ENCODE results near the gene PADI4. TPM values are rescaled to one million over a fixed set of nuclear protein-coding genes. Genes with fewer than 3 reads are reported as not detected.

The PADI4 gene
- total and polyA plus RNA-seq, 2 experiments from 2014 or later, result 0.45 to 0.52 TPM

DNA sequence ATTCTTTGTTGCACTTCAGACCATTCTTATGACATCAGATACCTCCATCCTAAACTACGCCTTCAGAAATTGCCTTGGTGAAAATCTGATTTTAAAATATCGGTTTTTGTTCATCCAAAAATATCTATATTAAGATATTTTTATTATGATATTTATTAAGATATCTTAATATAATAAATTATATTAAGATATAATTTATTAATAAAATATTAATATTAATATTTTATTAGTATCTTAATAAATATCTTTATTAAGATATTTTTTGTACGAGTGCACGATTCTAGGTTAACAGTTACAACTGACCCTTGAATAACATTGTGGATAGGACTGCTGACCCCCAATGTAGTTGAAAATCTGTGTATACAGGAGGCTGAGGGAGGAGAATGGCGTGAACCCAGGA is 20.9 kb downstream of the PADI4 start:
- Mint-ChIP-seq H3K27me3 (ENCODE audit: insufficient read depth, low read depth, poor library complexity) (peaks cover 4% of the 10 kb centered on the region), H3K36me3 (ENCODE audit: low read depth) (no peaks in the 10 kb centered on the region), H3K4me3 (no peak overlapping the region), H3K9me3 (peaks cover 9% of the 10 kb centered on the region; the same call in 2 of the 3 replicates), H3K4me1 (no peaks in the 10 kb centered on the region), H3K27ac (no peak overlapping the region)
- H3K4me1 ChIP-seq (ENCODE audit: insufficient read depth), result no peaks in the 10 kb centered on the region
- TF ChIP-seq POLR2AphosphoS5 (IDR thresholded peaks at IDR 0.05; ENCODE audit: low read depth) (no peak), CREB1 (CRISPR knock-in tag; IDR thresholded peaks at IDR 0.05; ENCODE audit: low read depth) (no peak), NANOG (IDR thresholded peaks at IDR 0.05; ENCODE audit: borderline replicate concordance) (no peak), ZNF331 (CRISPR knock-in tag; IDR thresholded peaks at IDR 0.05; ENCODE audit: low read depth) (no peak), STAT1 (IDR thresholded peaks at IDR 0.05; ENCODE audit: unreplicated experiment) (no peak), ZNF114 (CRISPR knock-in tag; IDR thresholded peaks at IDR 0.05) (no peak), EZH2 (IDR thresholded peaks at IDR 0.05; ENCODE audit: low read depth, unreplicated experiment) (no peak), EZH2phosphoT487 (IDR thresholded peaks at IDR 0.05; ENCODE audit: unreplicated experiment) (no peak), JUNB (IDR thresholded peaks at IDR 0.05; ENCODE audit: unreplicated experiment) (no peak)
- TF ChIP-seq, protein P1, sequence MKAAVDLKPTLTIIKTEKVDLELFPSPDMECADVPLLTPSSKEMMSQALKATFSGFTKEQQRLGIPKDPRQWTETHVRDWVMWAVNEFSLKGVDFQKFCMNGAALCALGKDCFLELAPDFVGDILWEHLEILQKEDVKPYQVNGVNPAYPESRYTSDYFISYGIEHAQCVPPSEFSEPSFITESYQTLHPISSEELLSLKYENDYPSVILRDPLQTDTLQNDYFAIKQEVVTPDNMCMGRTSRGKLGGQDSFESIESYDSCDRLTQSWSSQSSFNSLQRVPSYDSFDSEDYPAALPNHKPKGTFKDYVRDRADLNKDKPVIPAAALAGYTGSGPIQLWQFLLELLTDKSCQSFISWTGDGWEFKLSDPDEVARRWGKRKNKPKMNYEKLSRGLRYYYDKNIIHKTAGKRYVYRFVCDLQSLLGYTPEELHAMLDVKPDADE (IDR thresholded peaks at IDR 0.05), result no peak
- TF ChIP-seq, protein P2, sequence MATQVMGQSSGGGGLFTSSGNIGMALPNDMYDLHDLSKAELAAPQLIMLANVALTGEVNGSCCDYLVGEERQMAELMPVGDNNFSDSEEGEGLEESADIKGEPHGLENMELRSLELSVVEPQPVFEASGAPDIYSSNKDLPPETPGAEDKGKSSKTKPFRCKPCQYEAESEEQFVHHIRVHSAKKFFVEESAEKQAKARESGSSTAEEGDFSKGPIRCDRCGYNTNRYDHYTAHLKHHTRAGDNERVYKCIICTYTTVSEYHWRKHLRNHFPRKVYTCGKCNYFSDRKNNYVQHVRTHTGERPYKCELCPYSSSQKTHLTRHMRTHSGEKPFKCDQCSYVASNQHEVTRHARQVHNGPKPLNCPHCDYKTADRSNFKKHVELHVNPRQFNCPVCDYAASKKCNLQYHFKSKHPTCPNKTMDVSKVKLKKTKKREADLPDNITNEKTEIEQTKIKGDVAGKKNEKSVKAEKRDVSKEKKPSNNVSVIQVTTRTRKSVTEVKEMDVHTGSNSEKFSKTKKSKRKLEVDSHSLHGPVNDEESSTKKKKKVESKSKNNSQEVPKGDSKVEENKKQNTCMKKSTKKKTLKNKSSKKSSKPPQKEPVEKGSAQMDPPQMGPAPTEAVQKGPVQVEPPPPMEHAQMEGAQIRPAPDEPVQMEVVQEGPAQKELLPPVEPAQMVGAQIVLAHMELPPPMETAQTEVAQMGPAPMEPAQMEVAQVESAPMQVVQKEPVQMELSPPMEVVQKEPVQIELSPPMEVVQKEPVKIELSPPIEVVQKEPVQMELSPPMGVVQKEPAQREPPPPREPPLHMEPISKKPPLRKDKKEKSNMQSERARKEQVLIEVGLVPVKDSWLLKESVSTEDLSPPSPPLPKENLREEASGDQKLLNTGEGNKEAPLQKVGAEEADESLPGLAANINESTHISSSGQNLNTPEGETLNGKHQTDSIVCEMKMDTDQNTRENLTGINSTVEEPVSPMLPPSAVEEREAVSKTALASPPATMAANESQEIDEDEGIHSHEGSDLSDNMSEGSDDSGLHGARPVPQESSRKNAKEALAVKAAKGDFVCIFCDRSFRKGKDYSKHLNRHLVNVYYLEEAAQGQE (IDR thresholded peaks at IDR 0.05; ENCODE audit: unreplicated experiment), result no peak
- TF ChIP-seq, protein P3, sequence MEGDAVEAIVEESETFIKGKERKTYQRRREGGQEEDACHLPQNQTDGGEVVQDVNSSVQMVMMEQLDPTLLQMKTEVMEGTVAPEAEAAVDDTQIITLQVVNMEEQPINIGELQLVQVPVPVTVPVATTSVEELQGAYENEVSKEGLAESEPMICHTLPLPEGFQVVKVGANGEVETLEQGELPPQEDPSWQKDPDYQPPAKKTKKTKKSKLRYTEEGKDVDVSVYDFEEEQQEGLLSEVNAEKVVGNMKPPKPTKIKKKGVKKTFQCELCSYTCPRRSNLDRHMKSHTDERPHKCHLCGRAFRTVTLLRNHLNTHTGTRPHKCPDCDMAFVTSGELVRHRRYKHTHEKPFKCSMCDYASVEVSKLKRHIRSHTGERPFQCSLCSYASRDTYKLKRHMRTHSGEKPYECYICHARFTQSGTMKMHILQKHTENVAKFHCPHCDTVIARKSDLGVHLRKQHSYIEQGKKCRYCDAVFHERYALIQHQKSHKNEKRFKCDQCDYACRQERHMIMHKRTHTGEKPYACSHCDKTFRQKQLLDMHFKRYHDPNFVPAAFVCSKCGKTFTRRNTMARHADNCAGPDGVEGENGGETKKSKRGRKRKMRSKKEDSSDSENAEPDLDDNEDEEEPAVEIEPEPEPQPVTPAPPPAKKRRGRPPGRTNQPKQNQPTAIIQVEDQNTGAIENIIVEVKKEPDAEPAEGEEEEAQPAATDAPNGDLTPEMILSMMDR (conservative IDR thresholded peaks at IDR 0.05; ENCODE audit: low read depth in 2 of 2), result no peak
- TF ChIP-seq, protein P4, sequence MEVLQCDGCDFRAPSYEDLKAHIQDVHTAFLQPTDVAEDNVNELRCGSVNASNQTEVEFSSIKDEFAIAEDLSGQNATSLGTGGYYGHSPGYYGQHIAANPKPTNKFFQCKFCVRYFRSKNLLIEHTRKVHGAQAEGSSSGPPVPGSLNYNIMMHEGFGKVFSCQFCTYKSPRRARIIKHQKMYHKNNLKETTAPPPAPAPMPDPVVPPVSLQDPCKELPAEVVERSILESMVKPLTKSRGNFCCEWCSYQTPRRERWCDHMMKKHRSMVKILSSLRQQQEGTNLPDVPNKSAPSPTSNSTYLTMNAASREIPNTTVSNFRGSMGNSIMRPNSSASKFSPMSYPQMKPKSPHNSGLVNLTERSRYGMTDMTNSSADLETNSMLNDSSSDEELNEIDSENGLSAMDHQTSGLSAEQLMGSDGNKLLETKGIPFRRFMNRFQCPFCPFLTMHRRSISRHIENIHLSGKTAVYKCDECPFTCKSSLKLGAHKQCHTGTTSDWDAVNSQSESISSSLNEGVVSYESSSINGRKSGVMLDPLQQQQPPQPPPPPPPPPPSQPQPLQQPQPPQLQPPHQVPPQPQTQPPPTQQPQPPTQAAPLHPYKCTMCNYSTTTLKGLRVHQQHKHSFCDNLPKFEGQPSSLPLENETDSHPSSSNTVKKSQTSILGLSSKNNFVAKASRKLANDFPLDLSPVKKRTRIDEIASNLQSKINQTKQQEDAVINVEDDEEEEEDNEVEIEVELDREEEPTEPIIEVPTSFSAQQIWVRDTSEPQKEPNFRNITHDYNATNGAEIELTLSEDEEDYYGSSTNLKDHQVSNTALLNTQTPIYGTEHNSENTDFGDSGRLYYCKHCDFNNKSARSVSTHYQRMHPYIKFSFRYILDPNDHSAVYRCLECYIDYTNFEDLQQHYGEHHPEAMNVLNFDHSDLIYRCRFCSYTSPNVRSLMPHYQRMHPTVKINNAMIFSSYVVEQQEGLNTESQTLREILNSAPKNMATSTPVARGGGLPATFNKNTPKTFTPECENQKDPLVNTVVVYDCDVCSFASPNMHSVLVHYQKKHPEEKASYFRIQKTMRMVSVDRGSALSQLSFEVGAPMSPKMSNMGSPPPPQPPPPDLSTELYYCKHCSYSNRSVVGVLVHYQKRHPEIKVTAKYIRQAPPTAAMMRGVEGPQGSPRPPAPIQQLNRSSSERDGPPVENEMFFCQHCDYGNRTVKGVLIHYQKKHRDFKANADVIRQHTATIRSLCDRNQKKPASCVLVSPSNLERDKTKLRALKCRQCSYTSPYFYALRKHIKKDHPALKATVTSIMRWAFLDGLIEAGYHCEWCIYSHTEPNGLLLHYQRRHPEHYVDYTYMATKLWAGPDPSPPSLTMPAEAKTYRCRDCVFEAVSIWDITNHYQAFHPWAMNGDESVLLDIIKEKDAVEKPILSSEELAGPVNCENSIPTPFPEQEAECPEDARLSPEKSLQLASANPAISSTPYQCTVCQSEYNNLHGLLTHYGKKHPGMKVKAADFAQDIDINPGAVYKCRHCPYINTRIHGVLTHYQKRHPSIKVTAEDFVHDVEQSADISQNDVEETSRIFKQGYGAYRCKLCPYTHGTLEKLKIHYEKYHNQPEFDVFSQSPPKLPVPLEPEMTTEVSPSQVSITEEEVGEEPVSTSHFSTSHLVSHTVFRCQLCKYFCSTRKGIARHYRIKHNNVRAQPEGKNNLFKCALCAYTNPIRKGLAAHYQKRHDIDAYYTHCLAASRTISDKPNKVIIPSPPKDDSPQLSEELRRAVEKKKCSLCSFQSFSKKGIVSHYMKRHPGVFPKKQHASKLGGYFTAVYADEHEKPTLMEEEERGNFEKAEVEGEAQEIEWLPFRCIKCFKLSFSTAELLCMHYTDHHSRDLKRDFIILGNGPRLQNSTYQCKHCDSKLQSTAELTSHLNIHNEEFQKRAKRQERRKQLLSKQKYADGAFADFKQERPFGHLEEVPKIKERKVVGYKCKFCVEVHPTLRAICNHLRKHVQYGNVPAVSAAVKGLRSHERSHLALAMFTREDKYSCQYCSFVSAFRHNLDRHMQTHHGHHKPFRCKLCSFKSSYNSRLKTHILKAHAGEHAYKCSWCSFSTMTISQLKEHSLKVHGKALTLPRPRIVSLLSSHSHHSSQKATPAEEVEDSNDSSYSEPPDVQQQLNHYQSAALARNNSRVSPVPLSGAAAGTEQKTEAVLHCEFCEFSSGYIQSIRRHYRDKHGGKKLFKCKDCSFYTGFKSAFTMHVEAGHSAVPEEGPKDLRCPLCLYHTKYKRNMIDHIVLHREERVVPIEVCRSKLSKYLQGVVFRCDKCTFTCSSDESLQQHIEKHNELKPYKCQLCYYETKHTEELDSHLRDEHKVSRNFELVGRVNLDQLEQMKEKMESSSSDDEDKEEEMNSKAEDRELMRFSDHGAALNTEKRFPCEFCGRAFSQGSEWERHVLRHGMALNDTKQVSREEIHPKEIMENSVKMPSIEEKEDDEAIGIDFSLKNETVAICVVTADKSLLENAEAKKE (CRISPR knock-in tag; IDR thresholded peaks at IDR 0.05), result no peak
- no peak for DNase-seq (ENCODE audit: low spot score)
- H3K4me2 ChIP-seq, result no peak overlapping the region
- H3K27ac ChIP-seq (ENCODE audit: low read depth), result no peak overlapping the region
- H3K9me2 ChIP-seq (ENCODE audit: insufficient read depth), result no peaks in the 10 kb centered on the region
- no peaks in the 10 kb centered on the region for H3F3A ChIP-seq (replicated peaks; ENCODE audit: low read depth)
- no peaks in the 10 kb centered on the region for H3K27me3 ChIP-seq (ENCODE audit: insufficient read depth)
- H2AFZ ChIP-seq, result no peak overlapping the region
- H3K36me3 ChIP-seq (ENCODE audit: insufficient read depth), result no peaks in the 10 kb centered on the region
- no peaks in the 10 kb centered on the region for H3K79me2 ChIP-seq (replicated peaks; ENCODE audit: insufficient read depth)
- H4K20me1 ChIP-seq (replicated peaks; ENCODE audit: insufficient read depth), result no peaks in the 10 kb centered on the region
- ATAC-seq, result no peak
- no peak overlapping the region for H3K4me3 ChIP-seq

Data from GM23338 (cell line).